Nephron (organoid): ENCODE measurements around the gene ADGRD2.

ENCODE experiments used
- H3K27ac Mint-ChIP-seq, 3 experiments: 2 replicates each; pipeline ENCODE4 v1.8.0; 2020; ENCODE audit warnings: mixed read lengths in 3 of 3, mild to moderate bottlenecking in 2 of 3, moderate library complexity in 1 of 3
- H3K27me3 Mint-ChIP-seq: 2 replicates; pipeline ENCODE4 v1.8.0; 2021; ENCODE audit warnings: low read depth, mild to moderate bottlenecking, moderate library complexity, mixed read lengths
- H3K36me3 Mint-ChIP-seq: 2 replicates; pipeline ENCODE4 v1.8.0; 2020; ENCODE audit warnings: low read depth, mixed read lengths
- H3K4me1 Mint-ChIP-seq: 2 replicates; pipeline ENCODE4 v1.8.0; 2020; ENCODE audit warnings: mixed read lengths
- H3K4me3 Mint-ChIP-seq, 3 experiments: 2 replicates each; pipeline ENCODE4 v1.8.0; 2020; ENCODE audit warnings: mild to moderate bottlenecking in 3 of 3, mixed read lengths in 3 of 3, moderate library complexity in 2 of 3
- H3K9me3 Mint-ChIP-seq: 2 replicates; pipeline ENCODE4 v1.8.0; 2020; ENCODE audit warnings: mixed read lengths
- CTCF ChIP-seq, 3 experiments: fragments of 200-600 bp; sonication (generic); IDR thresholded peaks; one replicate each; pipeline ENCODE4 v1.5.0; 2021; ENCODE audit warnings: antibody characterized with exemption in 3 of 3; ENCODE audit not compliant: unreplicated experiment in 3 of 3

The ADGRD2 gene

GRCh38 chr9:124498040-124498439 lies 47.8 kb downstream of the ADGRD2 start:
- no peaks in the 10 kb centered on the region for H3K9me3 Mint-ChIP-seq
- no peak overlapping the region for H3K27ac Mint-ChIP-seq
- H3K36me3 Mint-ChIP-seq: no peaks in the 10 kb centered on the region
- no peaks in the 10 kb centered on the region for H3K4me1 Mint-ChIP-seq
- H3K27me3 Mint-ChIP-seq: peaks cover 80% of the 10 kb centered on the region
- no peak overlapping the region for H3K4me3 Mint-ChIP-seq
- TF ChIP-seq CTCF (IDR thresholded peaks at IDR 0.05; ENCODE audit: unreplicated experiment in 3 of 3): no peak

DNA sequence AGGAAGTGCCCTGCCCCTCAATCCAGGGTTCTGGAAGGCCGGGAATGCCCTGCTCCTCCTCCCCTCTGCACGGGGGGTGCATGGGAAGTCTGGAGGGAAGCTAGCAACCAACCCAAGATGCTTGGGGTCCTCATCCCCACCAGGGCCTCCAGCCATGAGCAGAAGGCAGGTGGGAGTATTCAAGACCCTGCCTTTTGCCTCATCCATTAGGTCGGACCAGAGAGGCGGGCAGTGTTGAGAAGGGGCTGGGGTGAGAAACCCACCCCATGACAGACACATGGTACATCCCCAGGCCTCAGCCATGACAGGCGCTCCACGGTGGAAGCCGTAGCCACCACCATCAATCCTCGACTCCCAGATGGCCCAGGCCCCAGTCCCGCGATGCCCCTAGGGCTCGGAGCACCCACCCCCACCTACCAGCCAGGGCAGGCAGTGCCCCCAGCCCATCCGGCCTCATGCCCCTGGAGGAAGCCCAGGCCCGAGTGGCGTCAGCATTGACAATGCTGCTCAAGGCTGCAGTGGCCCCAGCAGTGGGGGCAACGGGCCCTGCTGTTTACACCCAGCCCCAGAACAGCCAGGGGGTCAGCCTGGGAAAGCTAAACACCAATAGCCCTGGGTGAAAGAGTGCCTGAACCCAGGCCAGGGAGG lies 48.4 kb downstream of the ADGRD2 start:
- no peaks in the 10 kb centered on the region for H3K36me3 Mint-ChIP-seq
- peaks cover 86% of the 10 kb centered on the region for H3K27me3 Mint-ChIP-seq
- no peak overlapping the region for H3K4me3 Mint-ChIP-seq
- peaks cover under 1% of the 10 kb centered on the region for H3K4me1 Mint-ChIP-seq
- H3K9me3 Mint-ChIP-seq: no peaks in the 10 kb centered on the region
- H3K27ac Mint-ChIP-seq: no peak overlapping the region
- TF ChIP-seq CTCF (IDR thresholded peaks at IDR 0.05; ENCODE audit: unreplicated experiment in 3 of 3): no peak

- Mint-ChIP-seq H3K36me3 (no peaks in the 10 kb centered on the region), H3K4me1 (peaks cover 6% of the 10 kb centered on the region), H3K9me3 (peaks cover 3% of the 10 kb centered on the region), H3K27ac (no peak overlapping the region), H3K27me3 (peaks cover 87% of the 10 kb centered on the region), H3K4me3 (no peak overlapping the region)
- TF ChIP-seq CTCF (IDR thresholded peaks at IDR 0.05; ENCODE audit: unreplicated experiment in 3 of 3): no peak
Measured at GRCh38 chr9:124499216-124499615, 49.0 kb downstream of the ADGRD2 start.

DNA sequence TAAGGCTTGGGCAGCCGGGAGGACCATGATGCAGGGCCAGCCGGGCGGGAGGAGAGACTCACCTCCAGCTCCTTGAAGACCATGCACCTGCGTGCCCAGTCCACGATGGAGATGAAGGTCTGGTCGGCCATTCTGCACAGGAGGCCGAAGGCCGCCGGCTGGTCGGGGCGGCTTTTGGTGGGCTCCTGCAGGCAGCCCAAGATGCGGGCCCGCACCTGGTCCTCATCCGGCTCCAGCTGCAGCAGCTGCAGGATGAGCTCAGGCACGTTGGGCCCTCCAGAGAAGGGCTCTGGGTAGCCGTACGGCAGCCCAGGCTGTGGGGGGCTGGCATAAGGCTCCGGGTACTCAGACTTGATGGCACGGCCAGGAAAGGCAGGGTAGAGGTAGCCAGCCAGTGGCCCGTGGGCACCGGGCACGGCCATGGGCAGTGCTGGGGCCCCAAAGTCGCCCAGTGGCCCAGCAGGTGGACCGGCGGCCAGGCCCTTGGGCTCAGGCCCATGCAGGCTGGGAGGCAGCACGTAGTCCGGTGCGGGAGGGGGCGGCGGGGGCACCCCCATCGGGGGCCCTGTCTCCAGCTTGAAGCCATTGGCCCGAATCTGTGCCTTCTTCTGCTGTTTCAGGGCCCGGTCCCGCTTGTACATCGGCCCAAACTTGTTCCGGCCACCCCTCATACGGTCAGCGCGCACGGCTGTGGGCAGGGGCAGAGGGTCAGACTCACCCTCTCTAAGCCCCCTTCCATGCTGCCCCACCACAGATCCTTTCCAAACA lies 50.0 kb downstream of the ADGRD2 start:
- Mint-ChIP-seq H3K9me3 (peaks cover 3% of the 10 kb centered on the region), H3K27ac (no peak overlapping the region), H3K27me3 (peaks cover 87% of the 10 kb centered on the region), H3K4me1 (peaks cover 6% of the 10 kb centered on the region), H3K36me3 (no peaks in the 10 kb centered on the region), H3K4me3 (no peak overlapping the region)
- no peak for TF ChIP-seq CTCF (IDR thresholded peaks at IDR 0.05; ENCODE audit: unreplicated experiment in 3 of 3)

- Mint-ChIP-seq H3K4me1 (peaks cover 6% of the 10 kb centered on the region), H3K27me3 (peaks cover 87% of the 10 kb centered on the region), H3K9me3 (peaks cover 3% of the 10 kb centered on the region), H3K36me3 (no peaks in the 10 kb centered on the region), H3K27ac (no peak overlapping the region), H3K4me3 (no peak overlapping the region)
- TF ChIP-seq CTCF (IDR thresholded peaks at IDR 0.05; ENCODE audit: unreplicated experiment in 3 of 3): no peak
Measured at GRCh38 chr9:124500796-124501611, 50.8 kb downstream of the ADGRD2 start.
